Gastrocnemius medialis (tissue), 4 donors: ENCODE results near the gene FANCB.

Source experiments
- CTCF ChIP-seq, 5 experiments: fragments of 450-650 bp in 3 of 5; fragments of 200-600 bp in 2 of 5; sonication (generic) in 2 of 5; IDR thresholded peaks in 4 of 5; conservative IDR thresholded peaks in 1 of 5; 1 replicate in 4 of 5; 2 replicates in 1 of 5; pipeline ENCODE4 v1.5.1; 2016 to 2019; ENCODE audit warnings: antibody characterized with exemption in 5 of 5, mild to moderate bottlenecking in 3 of 5, moderate library complexity in 3 of 5
- POLR2A ChIP-seq, 2 donors: fragments of 450-650 bp; IDR thresholded peaks; one replicate each; pipeline ENCODE4 v1.6.1; 2017; ENCODE audit warnings: antibody characterized with exemption in 2 of 2, mild to moderate bottlenecking in 2 of 2, moderate library complexity in 2 of 2

GRCh38 chrX:14922437-14922836, 49.6 kb upstream of the FANCB start:
- no peak for TF ChIP-seq POLR2A (IDR thresholded peaks at IDR 0.05)
- no peak for TF ChIP-seq CTCF (IDR thresholded peaks at IDR 0.05 in 4 of 5, conservative IDR thresholded peaks at IDR 0.05 in 1 of 5)
